HCT116 (cell line): ENCODE measurements around the gene CDK5RAP2. TPM values are rescaled to one million over a fixed set of nuclear protein-coding genes. Genes with fewer than 3 reads are reported as not detected.

Experiments used
- ATAC-seq: fragments of 200-7000 bp; cut with Tn5 transposase; 2 replicates; pipeline ENCODE4 v1.9.1; 2020; ENCODE audit warnings: mild to moderate bottlenecking, moderate library complexity
- BruUV-seq: library from RNA; stranded (reverse); fragments of 400-500 nt; replicated peaks from 2 replicates; lab custom pipeline; 2021; lab: Mats Ljungman, UMichigan
- CTCF ChIA-PET: fragments of 300-600 bp; sonication (Branson Sonifier 250); formaldehyde crosslinking; loops from one replicate; lab custom pipeline; 2021; ENCODE audit warnings: antibody characterized with exemption; lab: Charles Lee
- POLR2A ChIA-PET: fragments of 300-600, 350-600 bp; sonication (Branson Sonifier 250); formaldehyde crosslinking; loops from one replicate; lab custom pipeline; 2021; ENCODE audit warnings: antibody characterized with exemption; lab: Charles Lee
- RAD21 ChIA-PET, 2 experiments: fragments of 300-600 bp; sonication (Branson Sonifier 250); formaldehyde crosslinking; loops; one replicate each; lab custom pipeline; 2023; ENCODE audit warnings: low total read pairs in 2 of 2; ENCODE audit not compliant: uncharacterized antibody in 2 of 2, unreplicated experiment in 2 of 2, low non-redundant PET in 1 of 2; lab: Charles Lee
- DNase-seq: peaks from one replicate; pipeline ENCODE4 v3.0.0-alpha.2; 2010; ENCODE audit warnings: low read depth, low spot score
- H2AFZ ChIP-seq: fragments of 200-600 bp; shearing (Covaris generic), sonication (generic); 2 replicates; pipeline ENCODE4 v1.6.1; 2017; ENCODE audit warnings: low read depth, mixed run types, mixed read lengths, antibody characterized with exemption, low read length; ENCODE audit not compliant: poor library complexity, severe bottlenecking
- H3K27ac ChIP-seq: 2 replicates; pipeline ENCODE4 v1.5.1; 2012; ENCODE audit warnings: low read depth, low read length
- H3K27me3 ChIP-seq: fragments of 200-600 bp; sonication (generic); 2 replicates; pipeline ENCODE4 v1.6.1; 2016; ENCODE audit warnings: mixed run types, low read length, mixed read lengths; ENCODE audit not compliant: insufficient read depth
- H3K36me3 ChIP-seq, 2 experiments: fragments of 200-500 bp in 1 of 2; fragments of 200-600 bp in 1 of 2; sonication (Bioruptor generic) in 1 of 2; sonication (generic) in 1 of 2; 2 replicates each; pipeline versions ENCODE4 v1.5.1 to v1.6.1; 2014 to 2016; ENCODE audit warnings: low read length in 2 of 2, inconsistent platforms in 1 of 2, mixed read lengths in 1 of 2, mixed run types in 1 of 2; ENCODE audit not compliant: insufficient read depth in 2 of 2, control insufficient read depth in 1 of 2
- H3K4me1 ChIP-seq, 2 experiments: fragments of 200-600 bp in 1 of 2; sonication (generic) in 1 of 2; 2 replicates each; pipeline versions ENCODE4 v1.5.1 to v1.6.1; 2012 to 2017; ENCODE audit warnings: low read length in 2 of 2, inconsistent platforms in 1 of 2, mild to moderate bottlenecking in 1 of 2, mixed read lengths in 1 of 2, mixed run types in 1 of 2, moderate library complexity in 1 of 2; ENCODE audit not compliant: insufficient read depth in 2 of 2, control insufficient read depth in 1 of 2
- H3K4me2 ChIP-seq: fragments of 200-600 bp; sonication (generic); 2 replicates; pipeline ENCODE4 v1.6.1; 2017; ENCODE audit warnings: mixed run types, low read length, mixed read lengths
- H3K4me3 ChIP-seq, 2 experiments: fragments of 200-600 bp in 1 of 2; sonication (generic) in 1 of 2; replicated peaks in 1 of 2; 2 replicates each; pipeline ENCODE4 v1.5.1; 2011 to 2016; ENCODE audit warnings: low read length in 2 of 2, control low read depth in 1 of 2, low read depth in 1 of 2, mild to moderate bottlenecking in 1 of 2, mixed read lengths in 1 of 2, mixed run types in 1 of 2
- H3K79me2 ChIP-seq: fragments of 200-600 bp; sonication (generic); 2 replicates; pipeline ENCODE4 v1.6.1; 2017; ENCODE audit warnings: mild to moderate bottlenecking, mixed run types, low read length, moderate library complexity, mixed read lengths; ENCODE audit not compliant: insufficient read depth
- H3K9ac ChIP-seq: fragments of 200-600 bp; sonication (generic); 2 replicates; pipeline ENCODE4 v1.6.1; 2016; ENCODE audit warnings: low read length, mixed read lengths
- H3K9me2 ChIP-seq: fragments of 200-600 bp; sonication (generic), shearing (Covaris generic); 2 replicates; pipeline ENCODE4 v1.6.1; 2017; ENCODE audit warnings: mixed run types, mild to moderate bottlenecking, moderate library complexity; ENCODE audit not compliant: insufficient read depth
- H3K9me3 ChIP-seq, 2 experiments: fragments of 200-500 bp in 1 of 2; fragments of 200-600 bp in 1 of 2; sonication (Bioruptor generic) in 1 of 2; sonication (generic) in 1 of 2; 2 replicates each; pipeline ENCODE4 v1.6.1; 2014 to 2017; ENCODE audit warnings: low read length in 2 of 2, mixed read lengths in 2 of 2, inconsistent platforms in 1 of 2, low read depth in 1 of 2, mild to moderate bottlenecking in 1 of 2, mixed run types in 1 of 2, moderate library complexity in 1 of 2; ENCODE audit not compliant: control insufficient read depth in 1 of 2, insufficient read depth in 1 of 2
- H4K20me1 ChIP-seq: fragments of 200-600 bp; sonication (generic), shearing (Covaris generic); 2 replicates; pipeline ENCODE4 v1.6.1; 2017; ENCODE audit warnings: mixed run types, mild to moderate bottlenecking, moderate library complexity; ENCODE audit not compliant: insufficient read depth
- ATF3 ChIP-seq: IDR thresholded peaks from 2 replicates; pipeline ENCODE4 v1.6.1; 2012
- CBX3 ChIP-seq: IDR thresholded peaks from 2 replicates; pipeline ENCODE4 v1.6.1; 2012; ENCODE audit warnings: low read depth
- POLR2A ChIP-seq: IDR thresholded peaks from 2 replicates; pipeline ENCODE4 v1.7.0; 2011; ENCODE audit warnings: borderline replicate concordance; ENCODE audit not compliant: insufficient read depth, insufficient read length; ENCODE audit errors: extremely low read depth
- RAD21 ChIP-seq: IDR thresholded peaks from 2 replicates; pipeline ENCODE4 v1.6.1; 2012; ENCODE audit warnings: low read depth, mild to moderate bottlenecking
- SIN3A ChIP-seq: IDR thresholded peaks from 2 replicates; pipeline ENCODE4 v1.6.1; 2012; ENCODE audit warnings: low read depth
- SRF ChIP-seq: IDR thresholded peaks from 2 replicates; pipeline ENCODE4 v1.6.1; 2012; ENCODE audit warnings: low read depth
- YY1 ChIP-seq: IDR thresholded peaks from 2 replicates; pipeline ENCODE4 v1.6.1; 2011; ENCODE audit warnings: low read length, low read depth, moderate library complexity, mild to moderate bottlenecking; ENCODE audit not compliant: insufficient replicate concordance; ENCODE audit errors: extremely low read depth
- ZBTB33 ChIP-seq: IDR thresholded peaks from 2 replicates; pipeline ENCODE4 v1.6.1; 2011; ENCODE audit warnings: mild to moderate bottlenecking, low read length, moderate library complexity; ENCODE audit not compliant: insufficient replicate concordance; ENCODE audit errors: extremely low read depth
- ZFX ChIP-seq: fragments of 450-650 bp; IDR thresholded peaks from 2 replicates; pipeline ENCODE4 v1.6.1; 2017
- ZNF274 ChIP-seq: fragments of 200-500 bp; sonication (Bioruptor generic); IDR thresholded peaks from 2 replicates; pipeline ENCODE4 v1.6.1; 2014; ENCODE audit warnings: mild to moderate bottlenecking, low read depth, low read length, inconsistent platforms
- intact Hi-C: fragments of 100-400 bp; cut with micrococcal nuclease; formaldehyde crosslinking; loops from 2 replicates; pipeline ENCODE4 v1.10.0; 2022
- total RNA-seq: library from RNA; stranded (reverse); gene quantifications from one replicate; pipeline ENCODE4 v1.2.1, GENCODE V29; 2021; ENCODE audit not compliant: unreplicated experiment
- TF ChIP-seq, protein P1 (sequence below), 3 experiments: fragments of 200-600 bp in 1 of 3; sonication (generic) in 1 of 3; IDR thresholded peaks in 2 of 3; conservative IDR thresholded peaks in 1 of 3; 2 replicates each; pipeline ENCODE4 v1.5.1; 2012 to 2017; ENCODE audit warnings: low read depth in 2 of 3, low read length in 2 of 3, antibody characterized with exemption in 1 of 3, borderline replicate concordance in 1 of 3, control low read depth in 1 of 3, mild to moderate bottlenecking in 1 of 3, mixed read lengths in 1 of 3, mixed run types in 1 of 3, moderate library complexity in 1 of 3; ENCODE audit not compliant: insufficient read depth in 1 of 3

The CDK5RAP2 gene
- total RNA-seq, 1 experiment from 2014 or later = 56.2 TPM

- Histone ChIP-seq H3K27me3 (no peaks in the 10 kb centered on the region), H3K4me3 (no peak overlapping the region), H3K9me2 (no peaks in the 10 kb centered on the region), H3K27ac (no peak overlapping the region), H4K20me1 (no peaks in the 10 kb centered on the region), H3K9me3 (no peaks in the 10 kb centered on the region), H2AFZ (no peak overlapping the region), H3K4me1 (no peaks in the 10 kb centered on the region), H3K9ac (no peak overlapping the region), H3K79me2 (peaks cover 50% of the 10 kb centered on the region), H3K4me2 (no peak overlapping the region), H3K36me3 (peaks cover 23 to 30% of the 10 kb centered on the region in 2 experiments; a peak in 3 of 4 replicates)
- ChIA-PET POLR2A (no interaction called here), CTCF (no interaction called here), RAD21 (no interaction called here)
- no peak for ATAC-seq
- TF ChIP-seq SIN3A (no peak), CBX3 (no peak), RAD21 (no peak)
- no TSS peak for BruUV-seq
- DNase-seq = no peak
- intact Hi-C loops = no loop called here
These were observed 8.3 kb downstream of the CDK5RAP2 start for GRCh38 chr9:120571443-120572257.

GRCh38 chr9:120570296-120570695 lies 9.7 kb downstream of the CDK5RAP2 start:
- H2AFZ ChIP-seq = no peak overlapping the region
- H3K4me3 ChIP-seq = no peak overlapping the region
- no peaks in the 10 kb centered on the region for H3K27me3 ChIP-seq
- DNase-seq = no peak
- no peaks in the 10 kb centered on the region for H3K4me1 ChIP-seq
- POLR2A ChIA-PET = no interaction called here
- RAD21 ChIA-PET = no interaction called here
- no peak for ATAC-seq
- H3K36me3 ChIP-seq = peaks cover 26 to 30% of the 10 kb centered on the region in 2 experiments; a peak in 3 of 4 replicates
- no peaks in the 10 kb centered on the region for H3K9me2 ChIP-seq
- H3K79me2 ChIP-seq = peaks cover 49% of the 10 kb centered on the region
- CTCF ChIA-PET = no interaction called here
- H3K9ac ChIP-seq = no peak overlapping the region
- intact Hi-C loops = no loop called here
- no peaks in the 10 kb centered on the region for H3K9me3 ChIP-seq
- no peaks in the 10 kb centered on the region for H4K20me1 ChIP-seq
- H3K27ac ChIP-seq = no peak overlapping the region
- BruUV-seq = no TSS peak
- H3K4me2 ChIP-seq = no peak overlapping the region
- no peak for TF ChIP-seq ZFX
- no peak for TF ChIP-seq ZBTB33
- TF ChIP-seq ATF3 = no peak
- TF ChIP-seq SRF = no peak
- no peak for TF ChIP-seq YY1
- TF ChIP-seq, protein P1, sequence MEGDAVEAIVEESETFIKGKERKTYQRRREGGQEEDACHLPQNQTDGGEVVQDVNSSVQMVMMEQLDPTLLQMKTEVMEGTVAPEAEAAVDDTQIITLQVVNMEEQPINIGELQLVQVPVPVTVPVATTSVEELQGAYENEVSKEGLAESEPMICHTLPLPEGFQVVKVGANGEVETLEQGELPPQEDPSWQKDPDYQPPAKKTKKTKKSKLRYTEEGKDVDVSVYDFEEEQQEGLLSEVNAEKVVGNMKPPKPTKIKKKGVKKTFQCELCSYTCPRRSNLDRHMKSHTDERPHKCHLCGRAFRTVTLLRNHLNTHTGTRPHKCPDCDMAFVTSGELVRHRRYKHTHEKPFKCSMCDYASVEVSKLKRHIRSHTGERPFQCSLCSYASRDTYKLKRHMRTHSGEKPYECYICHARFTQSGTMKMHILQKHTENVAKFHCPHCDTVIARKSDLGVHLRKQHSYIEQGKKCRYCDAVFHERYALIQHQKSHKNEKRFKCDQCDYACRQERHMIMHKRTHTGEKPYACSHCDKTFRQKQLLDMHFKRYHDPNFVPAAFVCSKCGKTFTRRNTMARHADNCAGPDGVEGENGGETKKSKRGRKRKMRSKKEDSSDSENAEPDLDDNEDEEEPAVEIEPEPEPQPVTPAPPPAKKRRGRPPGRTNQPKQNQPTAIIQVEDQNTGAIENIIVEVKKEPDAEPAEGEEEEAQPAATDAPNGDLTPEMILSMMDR (IDR thresholded peaks at IDR 0.05 in 2 of 3, conservative IDR thresholded peaks at IDR 0.05 in 1 of 3; ENCODE audit: borderline replicate concordance in 1 of 3, insufficient read depth in 1 of 3, low read depth in 2 of 3, low read length in 2 of 3) = no peak
- TF ChIP-seq ZNF274 = no peak
- no peak for TF ChIP-seq POLR2A
